ENCODE measurements around the gene RER1. TPM values are rescaled to one million over a fixed set of nuclear protein-coding genes. Genes with fewer than 3 reads are reported as not detected.

The RER1 gene
- total RNA-seq, 1 experiment from 2014 or later, result 110 TPM

- Histone ChIP-seq H3T11ph (ENCODE audit: low read length) (no peak overlapping the region), H2BK120ac (ENCODE audit: low read depth, low read length, poor library complexity, severe bottlenecking) (no peak overlapping the region), H3K4me2 (ENCODE audit: insufficient read depth, insufficient read length, low read length) (no peak overlapping the region), H4K91ac (ENCODE audit: insufficient read length, low read depth, low read length) (no peak overlapping the region), H4K20me1 (ENCODE audit: control insufficient read depth, insufficient read depth, insufficient read length) (no peaks in the 10 kb centered on the region), H3K4me1 (ENCODE audit: insufficient read depth, low read length) (no peaks in the 10 kb centered on the region; the same call in 1 of the 2 replicates), H3K27me3 (ENCODE audit: insufficient read depth, low read length) (peaks cover 14% of the 10 kb centered on the region; the same call in 1 of the 2 replicates), H4K5ac (ENCODE audit: insufficient read length, low read depth, low read length) (no peak overlapping the region), H3K27ac (ENCODE audit: insufficient read length, low read depth, low read length) (no peak overlapping the region), H3K18ac (ENCODE audit: insufficient read length, low read depth, low read length) (no peak overlapping the region), H2BK5ac (ENCODE audit: insufficient read length, low read length) (no peak overlapping the region), H3K14ac (ENCODE audit: insufficient read depth, low read length) (no peak overlapping the region), H2BK20ac (ENCODE audit: low read depth, low read length, poor library complexity, severe bottlenecking) (no peak overlapping the region), H3K79me1 (ENCODE audit: insufficient read depth, low read depth, low read length, poor library complexity, severe bottlenecking) (no peaks in the 10 kb centered on the region), H2AFZ (ENCODE audit: low read length) (no peak overlapping the region), H3K23ac (ENCODE audit: insufficient read length, low read depth, low read length) (no peak overlapping the region), H2BK15ac (ENCODE audit: low read depth, low read length) (no peak overlapping the region), H3K9me3 (ENCODE audit: control insufficient read depth, low read depth, low read length) (no peaks in the 10 kb centered on the region), H2AK5ac (ENCODE audit: insufficient read length, low read length) (no peak overlapping the region), H2BK12ac (ENCODE audit: insufficient read length, low read depth, low read length) (no peak overlapping the region), H3K9ac (ENCODE audit: extremely low read depth, insufficient read length, low read length) (no peak overlapping the region), H3K56ac (ENCODE audit: insufficient read length, low read depth, low read length) (no peak overlapping the region), H3K79me2 (ENCODE audit: insufficient read depth, low read length) (no peaks in the 10 kb centered on the region), H4K8ac (replicated peaks; ENCODE audit: insufficient read length, low read depth, low read length) (no peak overlapping the region), H3K4ac (ENCODE audit: low read depth, low read length) (no peak overlapping the region), H3K23me2 (ENCODE audit: insufficient read length, low read depth, low read length, poor library complexity, severe bottlenecking) (peaks cover 6% of the 10 kb centered on the region)
- H3K27me3 Mint-ChIP-seq (ENCODE audit: low read depth), result peaks cover 45% of the 10 kb centered on the region
- TF ChIP-seq CTCF (conservative IDR thresholded peaks at IDR 0.05), result no peak
- DNase-seq, result no peak
- H3K9me3 Mint-ChIP-seq, result no peaks in the 10 kb centered on the region
- WGBS (ENCODE audit: extremely low coverage, insufficient read length, low lambda C conversion rate), result no CpG with 5 or more reads among the region's 15 CpGs
- no peak overlapping the region for H3K4me3 Mint-ChIP-seq
- H3K27ac Mint-ChIP-seq, result no peak overlapping the region
- no peaks in the 10 kb centered on the region for H3K36me3 Mint-ChIP-seq (ENCODE audit: insufficient read depth in 1 of 3, low read depth in 3 of 3)
- H3K4me1 Mint-ChIP-seq, result peaks cover 3 to 15% of the 10 kb centered on the region in 2 experiments; a peak in 3 of 4 replicates
These were observed 54.2 kb downstream of the RER1 start for GRCh38 chr1:2445823-2446215.
